Measurements from ENCODE around the gene TNNT3.

DNA sequence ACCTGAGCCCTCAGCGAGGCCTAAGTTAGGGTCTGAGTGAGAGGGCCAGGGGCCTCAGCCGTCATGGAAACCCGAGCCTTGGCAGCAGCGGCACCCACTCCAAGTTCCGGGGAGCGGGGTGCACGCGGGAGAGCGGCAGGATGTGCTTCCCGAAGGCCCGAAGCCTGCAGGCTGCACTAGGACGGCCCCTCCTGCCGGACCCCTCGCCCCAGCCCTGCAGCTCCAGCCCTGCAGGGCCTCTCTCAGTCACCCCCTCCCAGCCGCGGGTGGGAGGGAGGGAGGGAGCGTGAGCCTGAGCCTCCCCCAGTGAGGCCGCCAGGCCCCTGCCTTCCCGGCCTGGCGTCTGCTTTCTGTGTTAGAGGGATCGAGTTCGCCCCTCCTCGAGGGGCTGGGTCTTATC, 50.3 kb downstream of the TNNT3 start:
- TF ChIP-seq, protein P1, sequence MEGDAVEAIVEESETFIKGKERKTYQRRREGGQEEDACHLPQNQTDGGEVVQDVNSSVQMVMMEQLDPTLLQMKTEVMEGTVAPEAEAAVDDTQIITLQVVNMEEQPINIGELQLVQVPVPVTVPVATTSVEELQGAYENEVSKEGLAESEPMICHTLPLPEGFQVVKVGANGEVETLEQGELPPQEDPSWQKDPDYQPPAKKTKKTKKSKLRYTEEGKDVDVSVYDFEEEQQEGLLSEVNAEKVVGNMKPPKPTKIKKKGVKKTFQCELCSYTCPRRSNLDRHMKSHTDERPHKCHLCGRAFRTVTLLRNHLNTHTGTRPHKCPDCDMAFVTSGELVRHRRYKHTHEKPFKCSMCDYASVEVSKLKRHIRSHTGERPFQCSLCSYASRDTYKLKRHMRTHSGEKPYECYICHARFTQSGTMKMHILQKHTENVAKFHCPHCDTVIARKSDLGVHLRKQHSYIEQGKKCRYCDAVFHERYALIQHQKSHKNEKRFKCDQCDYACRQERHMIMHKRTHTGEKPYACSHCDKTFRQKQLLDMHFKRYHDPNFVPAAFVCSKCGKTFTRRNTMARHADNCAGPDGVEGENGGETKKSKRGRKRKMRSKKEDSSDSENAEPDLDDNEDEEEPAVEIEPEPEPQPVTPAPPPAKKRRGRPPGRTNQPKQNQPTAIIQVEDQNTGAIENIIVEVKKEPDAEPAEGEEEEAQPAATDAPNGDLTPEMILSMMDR (IDR thresholded peaks at IDR 0.05), result no peak
- TF ChIP-seq POLR2AphosphoS5 (IDR thresholded peaks at IDR 0.05) (no peak), POLR2A (IDR thresholded peaks at IDR 0.05) (no peak)

All from stomach (tissue), 4 donors.